Mesendoderm (in vitro differentiated cells): ENCODE results near the gene SAMD9L.

Experiments
- DNase-seq: peaks from one replicate; pipeline ENCODE4 v3.0.0; 2013
- H2AK5ac ChIP-seq: 2 replicates; pipeline ENCODE4 v1.6.1; 2013; ENCODE audit warnings: low read length, inconsistent platforms
- H2BK120ac ChIP-seq: 2 replicates; pipeline ENCODE4 v1.6.1; 2013; ENCODE audit warnings: low read depth, mild to moderate bottlenecking, low read length, moderate library complexity, mixed read lengths
- H2BK15ac ChIP-seq: replicated peaks from 2 replicates; pipeline ENCODE4 v1.6.1; 2013; ENCODE audit warnings: low read depth, mild to moderate bottlenecking, moderate library complexity
- H2BK5ac ChIP-seq: 2 replicates; pipeline ENCODE4 v1.6.1; 2013; ENCODE audit warnings: low read length, inconsistent platforms
- H3K18ac ChIP-seq: 2 replicates; pipeline ENCODE4 v1.6.1; 2013; ENCODE audit warnings: mild to moderate bottlenecking, low read length, mixed read lengths
- H3K23ac ChIP-seq: one replicate; pipeline ENCODE4 v1.6.1; 2013; ENCODE audit warnings: low read length
- H3K27ac ChIP-seq: 2 replicates; pipeline ENCODE4 v1.5.1; 2013; ENCODE audit warnings: low read depth, mild to moderate bottlenecking, inconsistent platforms, low read length, moderate library complexity
- H3K27me3 ChIP-seq: 2 replicates; pipeline ENCODE4 v1.6.1; 2013; ENCODE audit warnings: low read length, control low read depth, mild to moderate bottlenecking, inconsistent platforms; ENCODE audit not compliant: insufficient read depth, poor library complexity
- H3K36me3 ChIP-seq: 2 replicates; pipeline ENCODE4 v1.6.1; 2013; ENCODE audit warnings: low read length, inconsistent platforms; ENCODE audit not compliant: control insufficient read depth, insufficient read depth
- H3K4ac ChIP-seq: one replicate; pipeline ENCODE4 v1.6.1; 2013; ENCODE audit warnings: low read depth, mild to moderate bottlenecking, low read length, moderate library complexity
- H3K4me1 ChIP-seq: 2 replicates; pipeline ENCODE4 v1.6.1; 2013; ENCODE audit warnings: low read depth, low read length, inconsistent platforms; ENCODE audit not compliant: control insufficient read depth
- H3K4me2 ChIP-seq: 2 replicates; pipeline ENCODE4 v1.6.1; 2013; ENCODE audit warnings: low read length
- H3K4me3 ChIP-seq: 2 replicates; pipeline ENCODE4 v1.5.1; 2013; ENCODE audit warnings: mild to moderate bottlenecking, low read length
- H3K56ac ChIP-seq: one replicate; pipeline ENCODE4 v1.6.1; 2013; ENCODE audit warnings: low read length
- H3K79me1 ChIP-seq: 2 replicates; pipeline ENCODE4 v1.6.1; 2013; ENCODE audit warnings: low read length, inconsistent platforms
- H3K79me2 ChIP-seq: 2 replicates; pipeline ENCODE4 v1.6.1; 2013; ENCODE audit warnings: mild to moderate bottlenecking, low read length; ENCODE audit not compliant: control insufficient read depth, insufficient read depth
- H3K9ac ChIP-seq: 2 replicates; pipeline ENCODE4 v1.6.1; 2013; ENCODE audit warnings: low read length, inconsistent platforms
- H4K5ac ChIP-seq: one replicate; pipeline ENCODE4 v1.6.1; 2013; ENCODE audit warnings: low read length
- H4K8ac ChIP-seq: one replicate; pipeline ENCODE4 v1.6.1; 2013; ENCODE audit warnings: low read depth, mild to moderate bottlenecking, control low read depth, low read length, moderate library complexity
- WGBS: extraction: QIAGEN DNeasy Blood & Tissue Kit; methylation state at CpG from one replicate; pipeline ENCODE4 v1.1.7; 2013; ENCODE audit warnings: low lambda C conversion rate, missing lambda C conversion rate; ENCODE audit not compliant: insufficient coverage; ENCODE audit errors: extremely low coverage; 5-methylcytosine and 5-hydroxymethylcytosine counted together

SAMD9L gene

GRCh38 chr7:93179173-93179572 is 31.0 kb upstream of the SAMD9L start:
- Histone ChIP-seq H3K27me3 (no peaks in the 10 kb centered on the region), H2BK15ac (no peak overlapping the region)

GRCh38 chr7:93178213-93178612 is 30.0 kb upstream of the SAMD9L start:
- Histone ChIP-seq H3K23ac (no peak overlapping the region), H3K56ac (no peak overlapping the region), H3K79me2 (no peaks in the 10 kb centered on the region), H2BK5ac (no peak overlapping the region), H3K4me1 (no peaks in the 10 kb centered on the region), H3K4me3 (no peak overlapping the region), H3K9ac (no peak overlapping the region), H3K79me1 (no peaks in the 10 kb centered on the region), H3K4ac (no peak overlapping the region), H3K36me3 (no peaks in the 10 kb centered on the region), H2BK15ac (no peak overlapping the region), H2BK120ac (no peak overlapping the region), H3K18ac (no peak overlapping the region), H3K27ac (no peak overlapping the region), H3K4me2 (no peak overlapping the region), H4K8ac (no peak overlapping the region), H4K5ac (no peak overlapping the region), H2AK5ac (no peak overlapping the region), H3K27me3 (no peaks in the 10 kb centered on the region)
- no peak for DNase-seq
- WGBS: no CpG with 5 or more reads among the region's 3 CpGs

More at GRCh38 chr7:93179173-93179572, 31.0 kb upstream of the SAMD9L start:
- no peak overlapping the region for H3K23ac ChIP-seq
- no peak overlapping the region for H2AK5ac ChIP-seq
- H3K4me3 ChIP-seq: no peak overlapping the region
- no peaks in the 10 kb centered on the region for H3K4me1 ChIP-seq
- no peak overlapping the region for H3K4ac ChIP-seq
- H3K36me3 ChIP-seq: no peaks in the 10 kb centered on the region
- no peak overlapping the region for H2BK120ac ChIP-seq
- H3K9ac ChIP-seq: no peak overlapping the region
- no peak overlapping the region for H3K4me2 ChIP-seq
- no peak overlapping the region for H3K27ac ChIP-seq
- no peak for DNase-seq
- H3K79me2 ChIP-seq: no peaks in the 10 kb centered on the region
- no peak overlapping the region for H3K18ac ChIP-seq
- H3K56ac ChIP-seq: no peak overlapping the region
- H3K79me1 ChIP-seq: no peaks in the 10 kb centered on the region
- no peak overlapping the region for H4K8ac ChIP-seq
- H4K5ac ChIP-seq: no peak overlapping the region
- no peak overlapping the region for H2BK5ac ChIP-seq

- H3K9ac ChIP-seq: no peak overlapping the region
- no peak for DNase-seq
- no peak overlapping the region for H2AK5ac ChIP-seq
- H4K8ac ChIP-seq: no peak overlapping the region
- no peak overlapping the region for H3K23ac ChIP-seq
- no peak overlapping the region for H3K27ac ChIP-seq
- no peak overlapping the region for H3K4me2 ChIP-seq
- no peak overlapping the region for H2BK120ac ChIP-seq
- no peak overlapping the region for H4K5ac ChIP-seq
- H2BK15ac ChIP-seq: no peak overlapping the region
- no peaks in the 10 kb centered on the region for H3K79me1 ChIP-seq
- WGBS: no CpG with 5 or more reads among the region's 2 CpGs
- no peaks in the 10 kb centered on the region for H3K79me2 ChIP-seq
- H3K27me3 ChIP-seq: no peaks in the 10 kb centered on the region
- H3K4ac ChIP-seq: no peak overlapping the region
- H3K4me3 ChIP-seq: no peak overlapping the region
- no peak overlapping the region for H3K18ac ChIP-seq
- no peak overlapping the region for H2BK5ac ChIP-seq
- H3K36me3 ChIP-seq: no peaks in the 10 kb centered on the region
- no peaks in the 10 kb centered on the region for H3K4me1 ChIP-seq
- no peak overlapping the region for H3K56ac ChIP-seq
Observed at GRCh38 chr7:93176992-93177580, 28.9 kb upstream of the SAMD9L start.

GRCh38 chr7:93175219-93175618 is 27.0 kb upstream of the SAMD9L start:
- H3K9ac ChIP-seq: no peak overlapping the region
- H3K27ac ChIP-seq: no peak overlapping the region
- no peaks in the 10 kb centered on the region for H3K4me1 ChIP-seq
- H2BK5ac ChIP-seq: no peak overlapping the region
- no peak overlapping the region for H3K4ac ChIP-seq
- H2BK120ac ChIP-seq: no peak overlapping the region
- H3K18ac ChIP-seq: no peak overlapping the region
- DNase-seq: no peak
- H3K27me3 ChIP-seq: no peaks in the 10 kb centered on the region
- no peak overlapping the region for H3K56ac ChIP-seq
- H3K36me3 ChIP-seq: no peaks in the 10 kb centered on the region
- no peak overlapping the region for H3K4me3 ChIP-seq
- no peak overlapping the region for H4K5ac ChIP-seq
- no peak overlapping the region for H2AK5ac ChIP-seq
- no peak overlapping the region for H3K4me2 ChIP-seq
- no peaks in the 10 kb centered on the region for H3K79me2 ChIP-seq
- no CpG with 5 or more reads among the region's 2 CpGs for WGBS
- H3K79me1 ChIP-seq: no peaks in the 10 kb centered on the region
- no peak overlapping the region for H3K23ac ChIP-seq
- H2BK15ac ChIP-seq: no peak overlapping the region
- no peak overlapping the region for H4K8ac ChIP-seq

- H3K27me3 ChIP-seq: no peaks in the 10 kb centered on the region
- no peak overlapping the region for H3K9ac ChIP-seq
- H2AK5ac ChIP-seq: no peak overlapping the region
- no peaks in the 10 kb centered on the region for H3K36me3 ChIP-seq
- no peak overlapping the region for H3K56ac ChIP-seq
- no peak for DNase-seq
- no peak overlapping the region for H3K23ac ChIP-seq
- no peaks in the 10 kb centered on the region for H3K79me2 ChIP-seq
- no peak overlapping the region for H2BK15ac ChIP-seq
- H3K27ac ChIP-seq: no peak overlapping the region
- H4K5ac ChIP-seq: no peak overlapping the region
- H3K4me1 ChIP-seq: no peaks in the 10 kb centered on the region
- H3K4me2 ChIP-seq: no peak overlapping the region
- H2BK120ac ChIP-seq: no peak overlapping the region
- H3K18ac ChIP-seq: no peak overlapping the region
- no peak overlapping the region for H3K4me3 ChIP-seq
- H2BK5ac ChIP-seq: no peak overlapping the region
- no peak overlapping the region for H4K8ac ChIP-seq
- H3K4ac ChIP-seq: no peak overlapping the region
- H3K79me1 ChIP-seq: no peaks in the 10 kb centered on the region
- no CpG with 5 or more reads among the region's 2 CpGs for WGBS
Observed at GRCh38 chr7:93172683-93173082, 24.5 kb upstream of the SAMD9L start.

GRCh38 chr7:93171606-93172226 is 23.5 kb upstream of the SAMD9L start:
- no peak for DNase-seq
- Histone ChIP-seq H3K56ac (no peak overlapping the region), H4K5ac (no peak overlapping the region), H3K4me2 (no peak overlapping the region), H3K4me3 (no peak overlapping the region), H2BK120ac (no peak overlapping the region), H3K4ac (no peak overlapping the region), H2BK15ac (no peak overlapping the region), H2BK5ac (no peak overlapping the region), H3K27me3 (no peaks in the 10 kb centered on the region), H3K18ac (no peak overlapping the region), H3K79me2 (no peaks in the 10 kb centered on the region), H3K27ac (no peak overlapping the region), H3K36me3 (no peaks in the 10 kb centered on the region), H4K8ac (no peak overlapping the region), H3K4me1 (no peaks in the 10 kb centered on the region), H3K79me1 (no peaks in the 10 kb centered on the region), H3K23ac (no peak overlapping the region), H2AK5ac (no peak overlapping the region), H3K9ac (no peak overlapping the region)
- no CpG with 5 or more reads among the region's 2 CpGs for WGBS
